Activated naive CD8-positive, alpha-beta T cell treated with anti-CD3 and anti-CD28 coated beads, Interleukin-2, amount 50 U/mL, for 24 hours (primary cell): Measurements from ENCODE around the gene ACBD6.

Source experiments
- ATAC-seq: fragments of 150-1000 bp; cut with Tn5 transposase; one replicate; pipeline ENCODE4 v1.10.0; 2021
- DNase-seq: peaks from one replicate; pipeline ENCODE4 v3.0.0; 2021
- H3K27ac Mint-ChIP-seq: one replicate; pipeline ENCODE4 v1.8.0; 2021; ENCODE audit warnings: mild to moderate bottlenecking, mixed read lengths
- H3K27me3 Mint-ChIP-seq: one replicate; pipeline ENCODE4 v1.8.0; 2021; ENCODE audit warnings: mixed read lengths
- H3K36me3 Mint-ChIP-seq: one replicate; pipeline ENCODE4 v1.8.0; 2021; ENCODE audit warnings: low read depth, mixed read lengths
- H3K4me1 Mint-ChIP-seq: one replicate; pipeline ENCODE4 v1.8.0; 2021; ENCODE audit warnings: mixed read lengths
- H3K4me3 Mint-ChIP-seq: one replicate; pipeline ENCODE4 v1.8.0; 2021; ENCODE audit warnings: mild to moderate bottlenecking, moderate library complexity, mixed read lengths
- H3K9me3 Mint-ChIP-seq: one replicate; pipeline ENCODE4 v1.8.0; 2021; ENCODE audit warnings: mixed read lengths

ACBD6 gene

GRCh38 chr1:180267761-180268555 lies 234.4 kb downstream of the ACBD6 start:
- DNase-seq: no peak
- Mint-ChIP-seq H3K27me3 (no peaks in the 10 kb centered on the region), H3K4me1 (no peaks in the 10 kb centered on the region), H3K27ac (no peak overlapping the region), H3K9me3 (no peaks in the 10 kb centered on the region), H3K36me3 (no peaks in the 10 kb centered on the region), H3K4me3 (no peak overlapping the region)
- ATAC-seq: no peak

GRCh38 chr1:180267211-180267561 lies 235.2 kb downstream of the ACBD6 start:
- no peaks in the 10 kb centered on the region for H3K4me1 Mint-ChIP-seq
- no peaks in the 10 kb centered on the region for H3K9me3 Mint-ChIP-seq
- no peak overlapping the region for H3K4me3 Mint-ChIP-seq
- no peaks in the 10 kb centered on the region for H3K36me3 Mint-ChIP-seq
- H3K27me3 Mint-ChIP-seq: no peaks in the 10 kb centered on the region
- H3K27ac Mint-ChIP-seq: no peak overlapping the region
- ATAC-seq: no peak
- DNase-seq: no peak

GRCh38 chr1:180266275-180267210 lies 235.8 kb downstream of the ACBD6 start:
- no peak overlapping the region for H3K27ac Mint-ChIP-seq
- H3K27me3 Mint-ChIP-seq: no peaks in the 10 kb centered on the region
- no peak for ATAC-seq
- H3K36me3 Mint-ChIP-seq: no peaks in the 10 kb centered on the region
- no peak for DNase-seq
- H3K9me3 Mint-ChIP-seq: no peaks in the 10 kb centered on the region
- H3K4me3 Mint-ChIP-seq: no peak overlapping the region
- no peaks in the 10 kb centered on the region for H3K4me1 Mint-ChIP-seq

GRCh38 chr1:180265871-180266270 lies 236.5 kb downstream of the ACBD6 start:
- H3K27ac Mint-ChIP-seq: no peak overlapping the region

GRCh38 chr1:180265201-180265600 lies 237.2 kb downstream of the ACBD6 start:
- no peak overlapping the region for H3K27ac Mint-ChIP-seq
- H3K36me3 Mint-ChIP-seq: no peaks in the 10 kb centered on the region
- ATAC-seq (no peak), DNase-seq (no peak)
- H3K9me3 Mint-ChIP-seq: no peaks in the 10 kb centered on the region
- H3K4me3 Mint-ChIP-seq: no peak overlapping the region
- no peaks in the 10 kb centered on the region for H3K4me1 Mint-ChIP-seq
- no peaks in the 10 kb centered on the region for H3K27me3 Mint-ChIP-seq

More at GRCh38 chr1:180265871-180266270, 236.5 kb downstream of the ACBD6 start:
- no peaks in the 10 kb centered on the region for H3K4me1 Mint-ChIP-seq
- H3K27me3 Mint-ChIP-seq: no peaks in the 10 kb centered on the region
- DNase-seq (no peak), ATAC-seq (no peak)
- no peaks in the 10 kb centered on the region for H3K9me3 Mint-ChIP-seq
- H3K36me3 Mint-ChIP-seq: no peaks in the 10 kb centered on the region
- no peak overlapping the region for H3K4me3 Mint-ChIP-seq

GRCh38 chr1:180264595-180264994 lies 237.8 kb downstream of the ACBD6 start:
- H3K27me3 Mint-ChIP-seq: no peaks in the 10 kb centered on the region
- ATAC-seq: no peak
- H3K9me3 Mint-ChIP-seq: no peaks in the 10 kb centered on the region
- H3K36me3 Mint-ChIP-seq: no peaks in the 10 kb centered on the region
- H3K4me1 Mint-ChIP-seq: no peaks in the 10 kb centered on the region
- no peak overlapping the region for H3K27ac Mint-ChIP-seq
- no peak overlapping the region for H3K4me3 Mint-ChIP-seq
- DNase-seq: no peak

GRCh38 chr1:180262628-180263488 lies 239.5 kb downstream of the ACBD6 start:
- DNase-seq: no peak

GRCh38 chr1:180261524-180262155 lies 240.7 kb downstream of the ACBD6 start:
- peaks cover 6% of the 10 kb centered on the region for H3K27me3 Mint-ChIP-seq
- no peak overlapping the region for H3K4me3 Mint-ChIP-seq
- no peaks in the 10 kb centered on the region for H3K36me3 Mint-ChIP-seq
- ATAC-seq: no peak
- no peak for DNase-seq
- no peak overlapping the region for H3K27ac Mint-ChIP-seq
- H3K9me3 Mint-ChIP-seq: no peaks in the 10 kb centered on the region
- H3K4me1 Mint-ChIP-seq: no peaks in the 10 kb centered on the region

More at GRCh38 chr1:180262628-180263488, 239.5 kb downstream of the ACBD6 start:
- H3K9me3 Mint-ChIP-seq: no peaks in the 10 kb centered on the region
- peaks cover 2% of the 10 kb centered on the region for H3K27me3 Mint-ChIP-seq
- no peaks in the 10 kb centered on the region for H3K4me1 Mint-ChIP-seq
- no peaks in the 10 kb centered on the region for H3K36me3 Mint-ChIP-seq
- H3K4me3 Mint-ChIP-seq: no peak overlapping the region
- H3K27ac Mint-ChIP-seq: no peak overlapping the region
- no peak for ATAC-seq

- no peak overlapping the region for H3K4me3 Mint-ChIP-seq
- H3K36me3 Mint-ChIP-seq: no peaks in the 10 kb centered on the region
- no peaks in the 10 kb centered on the region for H3K4me1 Mint-ChIP-seq
- peaks cover 6% of the 10 kb centered on the region for H3K27me3 Mint-ChIP-seq
- no peak for ATAC-seq
- no peak for DNase-seq
- no peak overlapping the region for H3K27ac Mint-ChIP-seq
- H3K9me3 Mint-ChIP-seq: no peaks in the 10 kb centered on the region
These were observed 241.3 kb downstream of the ACBD6 start for GRCh38 chr1:180261030-180261429.

GRCh38 chr1:180260541-180260940 lies 241.8 kb downstream of the ACBD6 start:
- H3K4me1 Mint-ChIP-seq: no peaks in the 10 kb centered on the region
- no peak overlapping the region for H3K27ac Mint-ChIP-seq
- no peak overlapping the region for H3K4me3 Mint-ChIP-seq
- H3K9me3 Mint-ChIP-seq: no peaks in the 10 kb centered on the region
- ATAC-seq (no peak), DNase-seq (no peak)
- no peaks in the 10 kb centered on the region for H3K36me3 Mint-ChIP-seq
- H3K27me3 Mint-ChIP-seq: peaks cover 8% of the 10 kb centered on the region

- Mint-ChIP-seq H3K27me3 (peaks cover 10% of the 10 kb centered on the region), H3K4me3 (no peak overlapping the region), H3K4me1 (no peaks in the 10 kb centered on the region), H3K27ac (no peak overlapping the region), H3K9me3 (no peaks in the 10 kb centered on the region), H3K36me3 (no peaks in the 10 kb centered on the region)
- DNase-seq (no peak), ATAC-seq (no peak)
These were observed 242.7 kb downstream of the ACBD6 start for GRCh38 chr1:180259431-180260338.

GRCh38 chr1:180258935-180259334 lies 243.4 kb downstream of the ACBD6 start:
- ATAC-seq (peak; percentile 11), DNase-seq (no peak)
- Mint-ChIP-seq H3K27ac (no peak overlapping the region), H3K36me3 (no peaks in the 10 kb centered on the region), H3K27me3 (peaks cover 12% of the 10 kb centered on the region), H3K4me3 (no peak overlapping the region), H3K4me1 (no peaks in the 10 kb centered on the region), H3K9me3 (no peaks in the 10 kb centered on the region)

- no peaks in the 10 kb centered on the region for H3K9me3 Mint-ChIP-seq
- H3K27me3 Mint-ChIP-seq: peaks cover 14% of the 10 kb centered on the region
- no peaks in the 10 kb centered on the region for H3K36me3 Mint-ChIP-seq
- no peak for ATAC-seq
- no peak for DNase-seq
- H3K27ac Mint-ChIP-seq: no peak overlapping the region
- H3K4me3 Mint-ChIP-seq: no peak overlapping the region
- no peaks in the 10 kb centered on the region for H3K4me1 Mint-ChIP-seq
These were observed 244.1 kb downstream of the ACBD6 start for GRCh38 chr1:180258290-180258689.
